Esophagus muscularis mucosa (tissue), 3 donors: ENCODE results near the gene TSSK1B.

Experiments
- CTCF ChIP-seq, 3 experiments: fragments of 200-600 bp in 2 of 3; fragments of 450-650 bp in 1 of 3; sonication (generic) in 2 of 3; IDR thresholded peaks; one replicate each; pipeline ENCODE4 v1.5.1; 2017 to 2019; ENCODE audit warnings: antibody characterized with exemption in 3 of 3, mild to moderate bottlenecking in 2 of 3, moderate library complexity in 1 of 3
- POLR2A ChIP-seq: fragments of 450-650 bp; IDR thresholded peaks from one replicate; pipeline ENCODE4 v1.6.1; 2017; ENCODE audit warnings: antibody characterized with exemption, moderate library complexity, mild to moderate bottlenecking, low read depth
- POLR2AphosphoS5 ChIP-seq, 2 donors: sonication (generic); formaldehyde crosslinking; IDR thresholded peaks; one replicate each; pipeline ENCODE4 v1.6.1; 2017; ENCODE audit warnings: antibody characterized with exemption in 2 of 2

- no peak for TF ChIP-seq CTCF (IDR thresholded peaks at IDR 0.05)
- no peak for TF ChIP-seq POLR2AphosphoS5 (IDR thresholded peaks at IDR 0.05)
- no peak for TF ChIP-seq POLR2A
These were observed 11.7 kb upstream of the TSSK1B start for GRCh38 chr5:113446358-113446927.
